Fibroblast of the aortic adventitia (primary cell): ENCODE results near the gene MRGPRX3. TPM values are rescaled to one million over a fixed set of nuclear protein-coding genes. Genes with fewer than 3 reads are reported as not detected.
A peak's percentile ranks its signal among the peaks of the same experiment; 100 is the strongest.

Experiments
- DNase-seq: peaks from one replicate; pipeline ENCODE4 v3.0.0-alpha.2; 2010; ENCODE audit warnings: low read depth
- H3K4me3 ChIP-seq: 2 replicates; pipeline ENCODE4 v1.5.1; 2011; ENCODE audit warnings: low read depth, mild to moderate bottlenecking, control low read depth, low read length, moderate library complexity
- small RNA-seq: library from RNA; depleted of rRNA; stranded (forward); fragments of <200 nt; gene quantifications from one replicate; pipeline ENCODE3, GENCODE V24; 2012
- total RNA-seq: library from RNA; depleted of rRNA; stranded (reverse); fragments of >200 nt; gene quantifications from 2 replicates; pipeline ENCODE4 v1.2.3, GENCODE V29; 2012; ENCODE audit warnings: low replicate concordance
- TF ChIP-seq, protein P1 (sequence below): IDR thresholded peaks from 2 replicates; pipeline ENCODE4 v1.5.1; 2011; ENCODE audit warnings: mild to moderate bottlenecking, low read length, control low read depth, inconsistent platforms; ENCODE audit not compliant: insufficient read depth

MRGPRX3 gene
- total RNA-seq, 1 donor: not detected

DNA sequence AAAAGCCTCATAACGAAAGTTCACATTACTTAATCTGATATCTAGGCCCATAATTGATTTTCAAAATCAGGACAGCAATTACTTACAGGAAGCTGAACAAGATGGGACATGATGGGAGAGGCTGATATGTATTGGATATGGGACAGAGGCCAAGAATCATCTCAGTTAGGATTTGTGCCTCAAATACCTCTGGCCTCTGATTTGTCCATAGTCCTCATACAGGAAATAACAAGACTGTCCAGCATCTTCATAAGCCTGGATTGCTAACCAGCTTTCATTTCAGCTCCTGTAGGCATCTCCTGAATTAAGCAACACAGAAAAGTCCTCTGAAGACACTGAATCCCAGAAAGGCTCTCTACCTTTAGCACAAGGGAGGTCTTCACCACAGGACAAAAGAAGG, 36.0 kb downstream of the MRGPRX3 start:
- DNase-seq: no peak
- TF ChIP-seq, protein P1, sequence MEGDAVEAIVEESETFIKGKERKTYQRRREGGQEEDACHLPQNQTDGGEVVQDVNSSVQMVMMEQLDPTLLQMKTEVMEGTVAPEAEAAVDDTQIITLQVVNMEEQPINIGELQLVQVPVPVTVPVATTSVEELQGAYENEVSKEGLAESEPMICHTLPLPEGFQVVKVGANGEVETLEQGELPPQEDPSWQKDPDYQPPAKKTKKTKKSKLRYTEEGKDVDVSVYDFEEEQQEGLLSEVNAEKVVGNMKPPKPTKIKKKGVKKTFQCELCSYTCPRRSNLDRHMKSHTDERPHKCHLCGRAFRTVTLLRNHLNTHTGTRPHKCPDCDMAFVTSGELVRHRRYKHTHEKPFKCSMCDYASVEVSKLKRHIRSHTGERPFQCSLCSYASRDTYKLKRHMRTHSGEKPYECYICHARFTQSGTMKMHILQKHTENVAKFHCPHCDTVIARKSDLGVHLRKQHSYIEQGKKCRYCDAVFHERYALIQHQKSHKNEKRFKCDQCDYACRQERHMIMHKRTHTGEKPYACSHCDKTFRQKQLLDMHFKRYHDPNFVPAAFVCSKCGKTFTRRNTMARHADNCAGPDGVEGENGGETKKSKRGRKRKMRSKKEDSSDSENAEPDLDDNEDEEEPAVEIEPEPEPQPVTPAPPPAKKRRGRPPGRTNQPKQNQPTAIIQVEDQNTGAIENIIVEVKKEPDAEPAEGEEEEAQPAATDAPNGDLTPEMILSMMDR: no peak
- H3K4me3 ChIP-seq: no peak overlapping the region

DNA sequence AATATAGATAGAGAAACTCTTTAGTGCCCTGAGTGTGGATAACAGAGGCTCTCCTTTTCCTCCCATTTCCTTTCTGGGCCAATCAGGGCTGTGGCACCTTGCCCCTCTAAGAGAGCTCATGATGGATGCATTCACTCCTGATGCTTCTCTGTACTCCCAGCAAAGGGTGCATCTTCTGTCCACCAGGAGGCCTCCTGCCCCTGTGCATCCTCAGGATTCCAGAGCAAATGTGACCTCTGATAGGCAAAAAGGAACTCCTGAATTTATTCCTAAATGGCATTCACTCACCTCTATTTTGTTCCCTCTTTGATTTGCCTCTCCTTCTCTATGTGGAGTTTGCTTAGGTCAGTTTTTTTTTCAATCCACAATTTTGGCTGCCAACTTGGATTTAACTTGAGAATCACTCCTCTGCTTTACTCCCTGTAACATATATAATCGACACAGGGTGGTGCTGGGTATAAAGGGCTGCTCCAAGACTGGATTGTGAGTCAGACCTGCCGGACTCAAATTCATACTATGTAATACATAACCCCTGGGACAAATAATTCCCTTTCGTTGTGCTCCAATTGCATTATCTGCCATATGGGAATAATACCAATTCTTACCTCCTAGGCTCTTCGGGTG, 39.1 kb downstream of the MRGPRX3 start:
- TF ChIP-seq, protein P1: peak; percentile 46
- no peak for DNase-seq

DNA sequence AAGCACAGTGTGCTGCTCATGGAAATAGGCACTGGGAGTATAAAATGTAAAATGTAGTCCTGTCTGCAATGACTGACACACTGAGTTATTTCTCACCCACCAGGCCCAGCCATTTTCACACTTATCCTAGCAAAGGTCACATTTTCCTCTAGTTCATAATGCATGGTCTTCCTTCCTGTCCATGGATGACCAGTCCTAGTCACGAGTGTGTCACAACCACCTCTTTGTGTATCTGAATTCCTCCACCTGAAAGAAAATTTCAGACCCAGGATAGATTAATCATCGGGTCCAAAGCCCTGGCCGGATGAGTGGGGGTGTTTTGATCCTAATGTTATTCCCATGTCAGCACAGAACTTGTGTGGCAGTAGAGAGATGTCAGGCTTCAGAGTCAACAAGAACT, 40.3 kb downstream of the MRGPRX3 start, which contains the start of gene MRGPRX4:
MRGPRX4 (plus strand) TSS at position 172 of the 400 bp plus-strand sequence. CDS start 420 bp downstream, outside the sequence.
- H3K4me3 ChIP-seq: no peak within 1 kb of the TSS
- no peak for DNase-seq
- TF ChIP-seq, protein P1: no peak

More for the DNA sequence above, 39.1 kb downstream of the MRGPRX3 start:
- H3K4me3 ChIP-seq: no peak overlapping the region

DNA sequence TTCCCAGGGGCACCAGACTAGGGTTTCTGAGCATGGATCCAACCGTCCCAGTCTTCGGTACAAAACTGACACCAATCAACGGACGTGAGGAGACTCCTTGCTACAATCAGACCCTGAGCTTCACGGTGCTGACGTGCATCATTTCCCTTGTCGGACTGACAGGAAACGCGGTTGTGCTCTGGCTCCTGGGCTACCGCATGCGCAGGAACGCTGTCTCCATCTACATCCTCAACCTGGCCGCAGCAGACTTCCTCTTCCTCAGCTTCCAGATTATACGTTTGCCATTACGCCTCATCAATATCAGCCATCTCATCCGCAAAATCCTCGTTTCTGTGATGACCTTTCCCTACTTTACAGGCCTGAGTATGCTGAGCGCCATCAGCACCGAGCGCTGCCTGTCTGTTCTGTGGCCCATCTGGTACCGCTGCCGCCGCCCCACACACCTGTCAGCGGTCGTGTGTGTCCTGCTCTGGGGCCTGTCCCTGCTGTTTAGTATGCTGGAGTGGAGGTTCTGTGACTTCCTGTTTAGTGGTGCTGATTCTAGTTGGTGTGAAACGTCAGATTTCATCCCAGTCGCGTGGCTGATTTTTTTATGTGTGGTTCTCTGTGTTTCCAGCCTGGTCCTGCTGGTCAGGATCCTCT, 41.0 kb downstream of the MRGPRX3 start:
- TF ChIP-seq, protein P1: no peak
- DNase-seq: no peak
- no peak overlapping the region for H3K4me3 ChIP-seq

Small RNAs within 50 kb of the gene (small RNA-seq; reads per million reads assigned to genes)
- gene HIGD1AP5: not detected

Other genes starting within 250 kb of the MRGPRX3 start
- gene SERGEF, start 119.5 kb upstream of the MRGPRX3 start, total RNA-seq: 16.9 and 20.7 TPM in 2 replicates
- gene TPH1, start 86.3 kb upstream of the MRGPRX3 start, total RNA-seq: 0.18 and 1.2 TPM in 2 replicates
- 15.1 and 48.5 TPM in 2 replicates for gene SAAL1, start 26.5 kb upstream of the MRGPRX3 start, total RNA-seq
- not detected in 2 replicates for gene MRGPRX4, start 40.3 kb downstream of the MRGPRX3 start, total RNA-seq
- 0.27 TPM in 1 of 2 replicates, not detected in the other for gene SAA4, start 104.2 kb downstream of the MRGPRX3 start, total RNA-seq
- not detected in 2 replicates for gene SAA2, start 116.1 kb downstream of the MRGPRX3 start, total RNA-seq
- gene SAA1, start 133.7 kb downstream of the MRGPRX3 start, total RNA-seq: not detected in 2 replicates
- 32.3 and 43.3 TPM in 2 replicates for gene HPS5, start 189.6 kb downstream of the MRGPRX3 start, total RNA-seq
- gene GTF2H1, start 190.0 kb downstream of the MRGPRX3 start, total RNA-seq: 71.5 and 95.4 TPM in 2 replicates